CD1c-positive myeloid dendritic cell (primary cell): ENCODE measurements around the gene EFHC1.

Experiments used
- DNase-seq: peaks from one replicate; pipeline ENCODE4 v3.0.0-alpha.2; 2016; ENCODE audit errors: extremely low spot score

The EFHC1 gene

GRCh38 chr6:52538252-52538900 lies 118.2 kb downstream of the EFHC1 start:
- DNase-seq = no peak

GRCh38 chr6:52538901-52539354 lies 118.8 kb downstream of the EFHC1 start:
- DNase-seq = no peak

GRCh38 chr6:52539607-52540006 lies 119.5 kb downstream of the EFHC1 start:
- no peak for DNase-seq

GRCh38 chr6:52540286-52540902 lies 120.3 kb downstream of the EFHC1 start:
- no peak for DNase-seq

GRCh38 chr6:52541135-52541534 lies 121.0 kb downstream of the EFHC1 start:
- no peak for DNase-seq

- DNase-seq = no peak
Measured at GRCh38 chr6:52543262-52543661, 123.1 kb downstream of the EFHC1 start.

GRCh38 chr6:52543729-52544601 lies 123.8 kb downstream of the EFHC1 start:
- DNase-seq = no peak

GRCh38 chr6:52544602-52545405 lies 124.7 kb downstream of the EFHC1 start:
- no peak for DNase-seq

- DNase-seq = no peak
Measured at GRCh38 chr6:52545406-52546119, 125.4 kb downstream of the EFHC1 start.

GRCh38 chr6:52546192-52546591 lies 126.0 kb downstream of the EFHC1 start:
- no peak for DNase-seq

- no peak for DNase-seq
Measured at GRCh38 chr6:52546678-52547077, 126.5 kb downstream of the EFHC1 start.

- no peak for DNase-seq
Measured at GRCh38 chr6:52547647-52548352, 127.7 kb downstream of the EFHC1 start.

- no peak for DNase-seq
Measured at GRCh38 chr6:52548353-52548713, 128.2 kb downstream of the EFHC1 start.

GRCh38 chr6:52548999-52549398 lies 128.9 kb downstream of the EFHC1 start:
- DNase-seq = no peak

GRCh38 chr6:52549428-52549827 lies 129.3 kb downstream of the EFHC1 start:
- no peak for DNase-seq

- no peak for DNase-seq
Measured at GRCh38 chr6:52550014-52550575, 130.0 kb downstream of the EFHC1 start.

- no peak for DNase-seq
Measured at GRCh38 chr6:52550870-52551269, 130.7 kb downstream of the EFHC1 start.

- DNase-seq = no peak
Measured at GRCh38 chr6:52551483-52552277, 131.5 kb downstream of the EFHC1 start.

GRCh38 chr6:52552278-52552643 lies 132.1 kb downstream of the EFHC1 start:
- DNase-seq = no peak

GRCh38 chr6:52553158-52553557 lies 133.0 kb downstream of the EFHC1 start:
- no peak for DNase-seq
